Hippocampal formation (tissue), 2 donors: Measurements from ENCODE around the gene SEMA3G.

Source experiments
- DNase-seq, 2 donors: peaks; one replicate each; lab custom pipeline; 2025; lab: John Stamatoyannopoulos, UW

The SEMA3G gene

GRCh38 chr3:52438579-52439425 lies 6.1 kb downstream of the SEMA3G start:
- DNase-seq: no peak

- no peak for DNase-seq
Observed at GRCh38 chr3:52438104-52438376, 6.9 kb downstream of the SEMA3G start.

GRCh38 chr3:52437326-52438103 lies 7.4 kb downstream of the SEMA3G start:
- DNase-seq: no peak

GRCh38 chr3:52436500-52437149 lies 8.3 kb downstream of the SEMA3G start:
- DNase-seq: no peak

- no peak for DNase-seq
Observed at GRCh38 chr3:52435246-52436101, 9.4 kb downstream of the SEMA3G start.

GRCh38 chr3:52434491-52435115 lies 10.3 kb downstream of the SEMA3G start:
- DNase-seq: no peak

GRCh38 chr3:52433996-52434479 lies 10.9 kb downstream of the SEMA3G start:
- DNase-seq: no peak

GRCh38 chr3:52433328-52433995 lies 11.4 kb downstream of the SEMA3G start:
- DNase-seq: no peak

GRCh38 chr3:52432691-52433141 lies 12.2 kb downstream of the SEMA3G start:
- DNase-seq: no peak

- no peak for DNase-seq
Observed at GRCh38 chr3:52432225-52432624, 12.7 kb downstream of the SEMA3G start.

- no peak for DNase-seq
Observed at GRCh38 chr3:52431459-52432223, 13.3 kb downstream of the SEMA3G start.

- no peak for DNase-seq
Observed at GRCh38 chr3:52430416-52430810, 14.5 kb downstream of the SEMA3G start.

- DNase-seq: no peak
Observed at GRCh38 chr3:52429779-52430415, 15.0 kb downstream of the SEMA3G start.

GRCh38 chr3:52429031-52429430 lies 15.9 kb downstream of the SEMA3G start:
- DNase-seq: no peak

GRCh38 chr3:52428151-52429005 lies 16.5 kb downstream of the SEMA3G start:
- peak; percentile 48 to 83 for DNase-seq

GRCh38 chr3:52423173-52423572 lies 21.7 kb downstream of the SEMA3G start:
- no peak for DNase-seq

- no peak for DNase-seq
Observed at GRCh38 chr3:52422669-52423068, 22.2 kb downstream of the SEMA3G start.

GRCh38 chr3:52420388-52420787 lies 24.5 kb downstream of the SEMA3G start:
- DNase-seq: no peak
